Measurements from ENCODE around the gene MORN3.

DNA sequence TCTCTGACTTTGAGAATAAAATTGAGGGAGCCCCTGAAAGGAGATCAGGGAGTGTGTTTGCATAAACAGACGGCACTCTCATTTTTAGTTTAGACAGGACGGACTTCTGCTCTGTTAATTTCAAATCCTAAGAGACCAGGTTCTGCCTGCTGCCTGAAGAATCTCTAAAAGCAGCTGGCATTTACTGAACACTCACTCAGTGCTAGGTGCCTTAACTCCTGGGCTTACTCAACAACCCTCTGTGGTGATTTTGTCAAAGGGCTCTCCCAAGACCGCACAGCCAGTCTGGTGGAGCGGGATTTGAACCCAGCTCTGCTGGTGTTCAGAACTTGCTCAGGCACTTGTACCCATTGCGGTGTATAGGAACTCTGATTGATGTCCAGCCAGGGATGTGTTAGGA lies 40.9 kb downstream of the MORN3 start:
- TF ChIP-seq EZH2phosphoT487 (IDR thresholded peaks at IDR 0.05; ENCODE audit: low read length) (no peak), CTCF (IDR thresholded peaks at IDR 0.05; ENCODE audit: low read length) (no peak), EZH2 (optimal IDR thresholded peaks at IDR 0.05; ENCODE audit: low read depth, low read length) (no peak)
